ENCODE data around the gene NUP98. TPM values are rescaled to one million over a fixed set of nuclear protein-coding genes. Genes with fewer than 3 reads are reported as not detected.

The NUP98 gene
- polyA plus RNA-seq, 2 of the 4 experiments (the other 2 are of a cell fraction) = 54.2 to 121 TPM

GRCh38 chr11:3632070-3632660, 165.2 kb downstream of the NUP98 start (continued):
- TF ChIP-seq RCOR1 (IDR thresholded peaks at IDR 0.05; ENCODE audit: low read depth, low read length) (no peak), TFCP2L1 (CRISPR knock-in tag; IDR thresholded peaks at IDR 0.05) (no peak), HMGXB4 (CRISPR knock-in tag; IDR thresholded peaks at IDR 0.05; ENCODE audit: borderline replicate concordance) (no peak)

GRCh38 chr11:3631331-3631730, 166.0 kb downstream of the NUP98 start:
- H3K27ac ChIP-seq = no peak overlapping the region
- WGBS (ENCODE audit: missing lambda C conversion rate) = 84% methylated on average over 4 of the region's 4 CpGs
- no peaks in the 10 kb centered on the region for H3K4me1 ChIP-seq
- ATAC-seq (no peak), DNase-seq (ENCODE audit: low read depth in 1 of 2, low spot score in 1 of 2) (no peak), FAIRE-seq (no peak)
- no peak overlapping the region for H3K4me3 ChIP-seq
- ChIA-PET CTCF (interaction anchor here (0.6 to 2.0 kb wide), 3 partner anchors 12 to 404 kb away, joined by 3 to 8 read pairs (median 3); no protein-coding TSS in a partner anchor), POLR2A (no interaction called here)
- no peak overlapping the region for H3K4me2 ChIP-seq
- TF ChIP-seq FOSL2 (IDR thresholded peaks at IDR 0.05) = no peak
- no peak for TF ChIP-seq FOSL2 (CRISPR knock-in tag; IDR thresholded peaks at IDR 0.05)
- TF ChIP-seq MAFK (IDR thresholded peaks at IDR 0.05; ENCODE audit: partially characterized antibody) = peak; percentile 30
- TF ChIP-seq EP300 (IDR thresholded peaks at IDR 0.05) = no peak
- no peak for TF ChIP-seq KDM5A (IDR thresholded peaks at IDR 0.05)
- H3K9me3 ChIP-seq = no peaks in the 10 kb centered on the region

- peak in 1 of 2 experiments; percentile 36 for DNase-seq (ENCODE audit: low read depth in 1 of 2, low spot score in 1 of 2)
- Histone ChIP-seq H3K4me2 (no peak overlapping the region), H3K4me1 (no peaks in the 10 kb centered on the region), H3K27ac (peak overlapping the region in 1 of 2 experiments; percentile 24; a peak in 1 of 6 replicates), H3K4me3 (no peak overlapping the region), H3K9me3 (no peaks in the 10 kb centered on the region)
- FAIRE-seq = no peak
- ChIA-PET POLR2A (no interaction called here), CTCF (interaction anchor here (0.5 to 1.6 kb wide), 5 partner anchors 9 to 980 kb away, joined by 3 to 8 read pairs (median 4); no protein-coding TSS in a partner anchor)
- 81% methylated on average over 1 of the region's 1 CpG for WGBS (ENCODE audit: missing lambda C conversion rate)
- TF ChIP-seq NFE2L2 (conservative IDR thresholded peaks at IDR 0.05; ENCODE audit: low read length) (no peak), FOSL2 (IDR thresholded peaks at IDR 0.05) (no peak), FOSL2 (CRISPR knock-in tag; IDR thresholded peaks at IDR 0.05) (peak; percentile 14; the same call in 1 of the 2 replicates), RARB (CRISPR knock-in tag; IDR thresholded peaks at IDR 0.05) (no peak)
- peak; percentile 67 to 70 for ATAC-seq
Measured at GRCh38 chr11:3627291-3627690, 170.1 kb downstream of the NUP98 start.

- Histone ChIP-seq H3K4me3 (no peak overlapping the region), H3K9me3 (no peaks in the 10 kb centered on the region), H3K4me1 (no peaks in the 10 kb centered on the region), H3K4me2 (no peak overlapping the region), H3K27ac (peak overlapping the region in 1 of 2 experiments; percentile 10; a peak in 1 of 6 replicates)
- no peak for TF ChIP-seq CBX2 (IDR thresholded peaks at IDR 0.05; ENCODE audit: borderline replicate concordance, low read depth)
- TF ChIP-seq SMC3 (IDR thresholded peaks at IDR 0.05) = no peak
- no peak for TF ChIP-seq CEBPB (IDR thresholded peaks at IDR 0.05)
- no peak for TF ChIP-seq ESRRA (IDR thresholded peaks at IDR 0.05; ENCODE audit: borderline replicate concordance, low read length)
- TF ChIP-seq CBX8 (IDR thresholded peaks at IDR 0.05) = no peak
- TF ChIP-seq EHF (CRISPR knock-in tag; IDR thresholded peaks at IDR 0.05) = no peak
- no peak for TF ChIP-seq MAZ (IDR thresholded peaks at IDR 0.05; ENCODE audit: borderline replicate concordance, low read depth, low read length)
- no peak for TF ChIP-seq NR3C1 (IDR thresholded peaks at IDR 0.05)
- TF ChIP-seq NFE2L2 (conservative IDR thresholded peaks at IDR 0.05; ENCODE audit: low read length) = no peak
- no peak for TF ChIP-seq FOSB (CRISPR knock-in tag; IDR thresholded peaks at IDR 0.05)
- TF ChIP-seq BHLHE40 (IDR thresholded peaks at IDR 0.05; ENCODE audit: low read depth, low read length) = no peak
- no peak for TF ChIP-seq E2F6 (IDR thresholded peaks at IDR 0.05; ENCODE audit: borderline replicate concordance, low read depth)
- no peak for TF ChIP-seq FOSL2 (IDR thresholded peaks at IDR 0.05)
- TF ChIP-seq FOSL2 (CRISPR knock-in tag; IDR thresholded peaks at IDR 0.05) = no peak
- TF ChIP-seq EP300 (IDR thresholded peaks at IDR 0.05) = no peak
- TF ChIP-seq JUNB (IDR thresholded peaks at IDR 0.05) = no peak
- FAIRE-seq (no peak), ATAC-seq (peak in 1 of 2 experiments; percentile 24; a peak in 1 of 6 replicates), DNase-seq (ENCODE audit: low read depth in 1 of 2, low spot score in 1 of 2) (no peak)
- POLR2A ChIA-PET = no interaction called here
- WGBS (ENCODE audit: missing lambda C conversion rate) = 87% methylated on average over 23 of the region's 23 CpGs
- CTCF ChIA-PET = interaction anchor here (1.5 to 1.6 kb wide), 2 partner anchors 9 to 10 kb away, joined by 6 to 8 read pairs; no protein-coding TSS in a partner anchor
Measured at GRCh38 chr11:3626250-3626960, 170.9 kb downstream of the NUP98 start.

Measured in A549 (cell line).